ENCODE measurements around the gene ATP6V1C2. TPM values are rescaled to one million over a fixed set of nuclear protein-coding genes. Genes with fewer than 3 reads are reported as not detected.
"Not testable (repeated sequence)": the region's sequence is repeated elsewhere in the genome, so short reads cannot be mapped to it uniquely, and the experiment has no call there.

The ATP6V1C2 gene
- total RNA-seq, 4 donors from 2014 or later = 142 to 1,335 (median 496) TPM

GRCh38 chr2:10806543-10806942, 85.1 kb downstream of the ATP6V1C2 start:
- no peaks in the 10 kb centered on the region for H3K27me3 ChIP-seq
- H3K4me3 ChIP-seq = no peak overlapping the region
- peaks cover 3% of the 10 kb centered on the region for H3K36me3 ChIP-seq
- no peak overlapping the region for H3K27ac ChIP-seq
- WGBS = 84% methylated on average over 3 of the region's 3 CpGs
- no peak for TF ChIP-seq EP300 (IDR thresholded peaks at IDR 0.05)
- TF ChIP-seq CTCF (IDR thresholded peaks at IDR 0.05) = no peak
- no peak for TF ChIP-seq POLR2A (IDR thresholded peaks at IDR 0.05)
- TF ChIP-seq POLR2AphosphoS5 (IDR thresholded peaks at IDR 0.05) = no peak
- peaks cover 18% of the 10 kb centered on the region for H3K4me1 ChIP-seq
- DNase-seq (ENCODE audit: low spot score in 2 of 2) = no peak
- no peaks in the 10 kb centered on the region for H3K9me3 ChIP-seq

- Histone ChIP-seq H3K4me3 (peak overlapping the region; percentile 66), H3K4me1 (peaks cover 27% of the 10 kb centered on the region), H3K27me3 (no peaks in the 10 kb centered on the region), H3K9me3 (no peaks in the 10 kb centered on the region), H3K27ac (no peak overlapping the region), H3K36me3 (no peaks in the 10 kb centered on the region)
- no peak for DNase-seq (ENCODE audit: low spot score in 2 of 2)
- TF ChIP-seq CTCF (IDR thresholded peaks at IDR 0.05) (no peak), EP300 (IDR thresholded peaks at IDR 0.05) (no peak), POLR2AphosphoS5 (IDR thresholded peaks at IDR 0.05) (no peak), POLR2A (IDR thresholded peaks at IDR 0.05) (no peak)
- WGBS = 52% methylated on average over 8 of the region's 8 CpGs
Measured at GRCh38 chr2:10810202-10811161, 89.1 kb downstream of the ATP6V1C2 start.

GRCh38 chr2:10811517-10811916, 90.1 kb downstream of the ATP6V1C2 start:
- Histone ChIP-seq H3K27ac (peak overlapping the region; percentile 88), H3K4me3 (peak overlapping the region; percentile 66), H3K27me3 (no peaks in the 10 kb centered on the region), H3K36me3 (no peaks in the 10 kb centered on the region), H3K4me1 (peaks cover 27% of the 10 kb centered on the region), H3K9me3 (no peaks in the 10 kb centered on the region)
- TF ChIP-seq POLR2AphosphoS5 (IDR thresholded peaks at IDR 0.05) = no peak
- no peak for TF ChIP-seq EP300 (IDR thresholded peaks at IDR 0.05)
- no peak for TF ChIP-seq POLR2A (IDR thresholded peaks at IDR 0.05)
- TF ChIP-seq CTCF (IDR thresholded peaks at IDR 0.05) = no peak
- WGBS = 7% methylated on average over 14 of the region's 14 CpGs
- no peak for DNase-seq (ENCODE audit: low spot score in 2 of 2)

- Histone ChIP-seq H3K4me1 (peaks cover 27% of the 10 kb centered on the region), H3K27ac (peak within 1 kb of the TSS; percentile 88), H3K27me3 (no peaks in the 10 kb centered on the region), H3K4me3 (peak within 1 kb of the TSS; percentile 66), H3K36me3 (no peaks in the 10 kb centered on the region), H3K9me3 (no peaks in the 10 kb centered on the region)
- WGBS = under 1% methylated on average over 20 of the region's 98 CpGs
- TF ChIP-seq POLR2AphosphoS5 (IDR thresholded peaks at IDR 0.05) = no peak
- TF ChIP-seq POLR2A (IDR thresholded peaks at IDR 0.05) = peak in 1 of 2 donors; percentile 42
- DNase-seq (ENCODE audit: low spot score in 2 of 2) = peak; percentile 97
Measured at GRCh38 chr2:10812362-10813162, 91.1 kb downstream of the ATP6V1C2 start, which contains the start of gene PDIA6. Gene PDIA6 (minus strand): TSS chr2:10812785. CDS start chr2:10812696, 89 bp downstream.

GRCh38 chr2:10813163-10814138, 92.0 kb downstream of the ATP6V1C2 start:
- Histone ChIP-seq H3K4me1 (peaks cover 27% of the 10 kb centered on the region), H3K27ac (peak overlapping the region; percentile 88), H3K4me3 (peak overlapping the region; percentile 66)
- 51% methylated on average over 37 of the region's 37 CpGs for WGBS
- H3K9me3 ChIP-seq; DNase-seq (ENCODE audit: low spot score in 2 of 2); H3K36me3 ChIP-seq; H3K27me3 ChIP-seq: not testable (repeated sequence)
